GM23338 (cell line): Measurements from ENCODE around the gene CAPN10.

Experiments
- CREB1 ChIP-seq: fragments of 250-450 bp; sonication (Bioruptor Pico); IDR thresholded peaks from 2 replicates; pipeline ENCODE4 v1.5.0; 2020; ENCODE audit warnings: low read depth, mild to moderate bottlenecking, moderate library complexity
- CTCF ChIP-seq, 2 experiments: fragments of 200-600 bp in 1 of 2; sonication (generic) in 1 of 2; conservative IDR thresholded peaks; 2 replicates each; pipeline versions ENCODE4 v1.5.1 to v1.6.1; 2016 to 2017; ENCODE audit warnings: antibody characterized with exemption in 2 of 2, low read depth in 2 of 2, mild to moderate bottlenecking in 2 of 2, moderate library complexity in 1 of 2
- ETS1 ChIP-seq: IDR thresholded peaks from 2 replicates; pipeline ENCODE4 v1.6.1; 2016; ENCODE audit warnings: antibody characterized with exemption
- EZH2 ChIP-seq: fragments of 200-600 bp; sonication (generic); IDR thresholded peaks from one replicate; pipeline ENCODE4 v1.8.0; 2017; ENCODE audit warnings: antibody characterized with exemption, mild to moderate bottlenecking, low read depth; ENCODE audit not compliant: unreplicated experiment
- POLR2AphosphoS5 ChIP-seq: IDR thresholded peaks from 2 replicates; pipeline ENCODE4 v1.6.1; 2016; ENCODE audit warnings: antibody characterized with exemption, low read depth
- REST ChIP-seq: IDR thresholded peaks from one replicate; pipeline ENCODE4 v1.6.1; 2018; ENCODE audit warnings: antibody characterized with exemption; ENCODE audit not compliant: unreplicated experiment

GRCh38 chr2:240578488-240578887 lies 8.0 kb upstream of the CAPN10 start:
- no peak for TF ChIP-seq ETS1
- no peak for TF ChIP-seq EZH2
- TF ChIP-seq CTCF (conservative IDR thresholded peaks at IDR 0.05; ENCODE audit: low read depth in 2 of 2) = no peak
- TF ChIP-seq POLR2AphosphoS5 = no peak
- no peak for TF ChIP-seq CREB1 (CRISPR knock-in tag)
- no peak for TF ChIP-seq REST
